SK-N-SH treated with all-trans-retinoic acid at 6 μM for 48 hours (cell line): ENCODE data around the gene ULBP3.

Experiments
- GLIS3 ChIP-seq: fragments of 250-450 bp; sonication (Bioruptor Pico); IDR thresholded peaks from 2 replicates; pipeline ENCODE4 v1.5.0; 2020; ENCODE audit warnings: mild to moderate bottlenecking, moderate library complexity
- TCF4 ChIP-seq: fragments of 250-450 bp; sonication (Bioruptor Pico); IDR thresholded peaks from 2 replicates; pipeline ENCODE4 v1.8.0; 2021; ENCODE audit warnings: mild to moderate bottlenecking, moderate library complexity, borderline replicate concordance
- TOX ChIP-seq: fragments of 250-450 bp; sonication (Bioruptor Pico); IDR thresholded peaks from 2 replicates; pipeline ENCODE4 v1.8.0; 2021; ENCODE audit warnings: mild to moderate bottlenecking, moderate library complexity, borderline replicate concordance
- ZFP30 ChIP-seq: fragments of 450-650 bp; formaldehyde crosslinking; IDR thresholded peaks from 2 replicates; pipeline ENCODE4 v1.5.0; 2022; ENCODE audit warnings: mild to moderate bottlenecking, moderate library complexity
- ZNF565 ChIP-seq: fragments of 450-650 bp; formaldehyde crosslinking; conservative IDR thresholded peaks from 2 replicates; pipeline ENCODE4 v1.5.0; 2020; ENCODE audit warnings: low read depth, mild to moderate bottlenecking, moderate library complexity

GRCh38 chr6:150118627-150119026 is 49.7 kb upstream of the ULBP3 start:
- TF ChIP-seq TCF4 (CRISPR knock-in tag) = no peak
- no peak for TF ChIP-seq TOX (CRISPR knock-in tag)
- no peak for TF ChIP-seq GLIS3 (CRISPR knock-in tag)
- TF ChIP-seq ZFP30 (CRISPR knock-in tag) = no peak
- no peak for TF ChIP-seq ZNF565
